ENCODE data around the gene HAT1.

The HAT1 gene

DNA sequence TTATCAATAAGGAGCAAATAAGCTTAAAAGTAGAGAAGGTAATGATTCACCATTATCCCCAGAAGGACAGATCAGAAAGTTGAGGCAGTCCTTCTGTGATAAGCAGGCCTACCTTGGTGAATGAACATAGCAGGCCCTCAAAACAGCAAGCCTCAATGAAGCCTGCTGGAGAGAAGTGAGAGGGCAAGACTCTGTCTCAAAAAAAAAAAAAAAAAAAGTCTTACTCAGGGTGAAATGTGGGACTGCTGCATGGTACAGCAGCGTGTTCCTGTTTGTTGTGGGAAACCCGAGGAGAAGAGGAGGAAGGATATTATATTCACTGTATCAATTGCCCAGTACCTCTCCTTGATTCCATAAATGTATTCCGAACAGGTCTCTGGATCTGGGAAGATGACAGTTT lies 8.7 kb upstream of the HAT1 start:
- H3K4me3 ChIP-seq (ENCODE audit: low read depth, low read length), result no peak overlapping the region
- TF ChIP-seq CTCF (IDR thresholded peaks at IDR 0.05; ENCODE audit: borderline replicate concordance, insufficient read depth, low read depth, low read length), result no peak

GRCh38 chr2:171919453-171919852 lies 2.8 kb upstream of the HAT1 start:
- no peak for TF ChIP-seq CTCF (IDR thresholded peaks at IDR 0.05; ENCODE audit: borderline replicate concordance, insufficient read depth, low read depth, low read length)
- no peak overlapping the region for H3K4me3 ChIP-seq (ENCODE audit: low read depth, low read length)

- H3K4me3 ChIP-seq (ENCODE audit: low read depth, low read length), result peak overlapping the region; percentile 46
- no peak for TF ChIP-seq CTCF (IDR thresholded peaks at IDR 0.05; ENCODE audit: borderline replicate concordance, insufficient read depth, low read depth, low read length)
Measured at GRCh38 chr2:171921970-171922229, 361 bp upstream of the HAT1 start.

- peak overlapping the region; percentile 5 for H3K4me3 ChIP-seq (ENCODE audit: low read depth, low read length)
- TF ChIP-seq CTCF (IDR thresholded peaks at IDR 0.05; ENCODE audit: borderline replicate concordance, insufficient read depth, low read depth, low read length), result no peak
Measured at GRCh38 chr2:171923206-171923605, 945 bp downstream of the HAT1 start.

GRCh38 chr2:171924170-171924942 lies 2.1 kb downstream of the HAT1 start:
- no peak for TF ChIP-seq CTCF (IDR thresholded peaks at IDR 0.05; ENCODE audit: borderline replicate concordance, insufficient read depth, low read depth, low read length)
- no peak overlapping the region for H3K4me3 ChIP-seq (ENCODE audit: low read depth, low read length)

- no peak for TF ChIP-seq CTCF (IDR thresholded peaks at IDR 0.05; ENCODE audit: borderline replicate concordance, insufficient read depth, low read depth, low read length)
- no peak overlapping the region for H3K4me3 ChIP-seq (ENCODE audit: low read depth, low read length)
Measured at GRCh38 chr2:171930385-171930784, 8.1 kb downstream of the HAT1 start.

GRCh38 chr2:171939058-171939742 lies 16.9 kb downstream of the HAT1 start:
- no peak for TF ChIP-seq CTCF (IDR thresholded peaks at IDR 0.05; ENCODE audit: borderline replicate concordance, insufficient read depth, low read depth, low read length)
- no peak overlapping the region for H3K4me3 ChIP-seq (ENCODE audit: low read depth, low read length)
